Posterior cingulate gyrus (tissue), 11 donors: Measurements from ENCODE around the gene ATRIP.
"Not testable (repeated sequence)": the region's sequence is repeated elsewhere in the genome, so short reads cannot be mapped to it uniquely, and the experiment has no call there.

Experiments used
- DNase-seq, 10 donors: peaks; one replicate each; pipeline versions ENCODE4 v3.0.0 to v3.0.0-alpha.2; 2020 to 2021; ENCODE audit warnings: mixed read lengths in 3 of 10
- intact Hi-C: fragments of 100-400 bp; cut with DNase I; formaldehyde crosslinking; loops from one replicate; pipeline ENCODE4 v1.15.1; 2023

The ATRIP gene

GRCh38 chr3:48434591-48435222, 11.8 kb upstream of the ATRIP start:
- peak in 2 of 10 donors; percentile 66 to 73 for DNase-seq
- intact Hi-C loops, result loop anchor here (5.0 kb wide), 1 partner anchor 242 kb away; no protein-coding TSS in a partner anchor

- no peak for DNase-seq
- intact Hi-C loops, result loop anchor here (5.0 kb wide), 1 partner anchor 243 kb away; no protein-coding TSS in a partner anchor
Measured at GRCh38 chr3:48435223-48435595, 11.3 kb upstream of the ATRIP start.

- intact Hi-C loops, result loop anchor here (1.0 to 5.0 kb wide), 4 partner anchors 35 to 244 kb away; no protein-coding TSS in a partner anchor
- DNase-seq, result peak; percentile 77 to 99 (median 92)
Measured at GRCh38 chr3:48435774-48436476, 10.6 kb upstream of the ATRIP start.

GRCh38 chr3:48436477-48436787, 10.1 kb upstream of the ATRIP start:
- intact Hi-C loops, result loop anchor here (1.0 to 5.0 kb wide), 4 partner anchors 35 to 244 kb away; no protein-coding TSS in a partner anchor
- DNase-seq, result peak in 1 of 10 donors; percentile 31

- intact Hi-C loops, result loop anchor here (1.0 to 5.0 kb wide), 4 partner anchors 36 to 245 kb away; no protein-coding TSS in a partner anchor
- peak in 1 of 10 donors; percentile 35 for DNase-seq
Measured at GRCh38 chr3:48436855-48437254, 9.7 kb upstream of the ATRIP start.

- intact Hi-C loops, result loop anchor here (2.0 to 5.0 kb wide), 2 partner anchors 205 to 246 kb away; no protein-coding TSS in a partner anchor
- DNase-seq, result peak in 1 of 10 donors; percentile 26
Measured at GRCh38 chr3:48437812-48438211, 8.7 kb upstream of the ATRIP start.

- DNase-seq, result peak; percentile 99 to 100 (median 100)
Measured at GRCh38 chr3:48439820-48440589, 6.5 kb upstream of the ATRIP start, which contains the start of the genes CCDC51 and TMA7. Gene CCDC51, minus strand, starts transcription at chr3:48440119. Its CDS starts 4,991 bp downstream, at chr3:48435128. Gene TMA7, plus strand, starts transcription at chr3:48440257. Its CDS starts 40 bp downstream, at chr3:48440297.

GRCh38 chr3:48440590-48440958, 6.0 kb upstream of the ATRIP start:
- DNase-seq, result peak in 1 of 10 donors; percentile 82
- intact Hi-C loops, result no loop called here

More at GRCh38 chr3:48439820-48440589, 6.5 kb upstream of the ATRIP start, which contains the start of the genes CCDC51 and TMA7:
- intact Hi-C loops, result loop anchor here (5.0 kb wide), 1 partner anchor 248 kb away; no protein-coding TSS in a partner anchor

- intact Hi-C loops, result no loop called here
- no peak for DNase-seq
Measured at GRCh38 chr3:48441940-48442339, 4.6 kb upstream of the ATRIP start.

- peak in 1 of 10 donors; percentile 11 for DNase-seq
- intact Hi-C loops, result loop anchor here (5.0 kb wide), 1 partner anchor 112 kb away; the partner anchor contains the start of gene PFKFB4
Measured at GRCh38 chr3:48445277-48445882, 1.2 kb upstream of the ATRIP start.

GRCh38 chr3:48446043-48446424, 503 bp upstream of the ATRIP start:
- no peak for DNase-seq
- intact Hi-C loops, result loop anchor here (5.0 kb wide), 1 partner anchor 111 kb away; the partner anchor contains the start of gene PFKFB4

- no peak for DNase-seq
Measured at GRCh38 chr3:48451270-48451669, 4.7 kb downstream of the ATRIP start.

GRCh38 chr3:48456456-48456855, 9.9 kb downstream of the ATRIP start:
- DNase-seq, result no peak
- intact Hi-C loops, result no loop called here

More at GRCh38 chr3:48451270-48451669, 4.7 kb downstream of the ATRIP start:
- intact Hi-C loops, result no loop called here

- intact Hi-C loops, result no loop called here
- peak in 1 of 10 donors; percentile 20 for DNase-seq
Measured at GRCh38 chr3:48459331-48459730, 12.8 kb downstream of the ATRIP start.

- DNase-seq, result peak in 1 of 10 donors; percentile 61
- intact Hi-C loops, result no loop called here
Measured at GRCh38 chr3:48459773-48460516, 13.4 kb downstream of the ATRIP start.

- no peak for DNase-seq
- intact Hi-C loops, result no loop called here
Measured at GRCh38 chr3:48460517-48460902, 14.0 kb downstream of the ATRIP start.

GRCh38 chr3:48461767-48462166, 15.2 kb downstream of the ATRIP start:
- intact Hi-C loops, result not testable (repeated sequence)

GRCh38 chr3:48463703-48464102, 17.2 kb downstream of the ATRIP start:
- intact Hi-C loops, result no loop called here
- no peak for DNase-seq

More at GRCh38 chr3:48461767-48462166, 15.2 kb downstream of the ATRIP start:
- DNase-seq, result peak in 1 of 10 donors; percentile 48

- peak in 1 of 10 donors; percentile 82 for DNase-seq
Measured at GRCh38 chr3:48464713-48465221, 18.2 kb downstream of the ATRIP start.

More at GRCh38 chr3:48464713-48465221, 18.2 kb downstream of the ATRIP start:
- intact Hi-C loops, result loop anchor here (1.0 to 5.0 kb wide), 2 partner anchors 38 to 84 kb away; partner anchors contain the start of gene SHISA5
